Right atrium auricular region (tissue), 2 donors: Measurements from ENCODE around the gene ANKS1B. TPM values are rescaled to one million over a fixed set of nuclear protein-coding genes. Genes with fewer than 3 reads are reported as not detected.
A peak's percentile ranks its signal among the peaks of the same experiment; 100 is the strongest.

Source experiments
- DNase-seq: peaks from one replicate; pipeline ENCODE4 v3.0.0-alpha.2; 2019; ENCODE audit warnings: low spot score
- H3K27ac ChIP-seq, 2 donors: fragments of 200-600 bp; sonication (generic); 1 replicate in 1 of 2; 2 replicates in 1 of 2; pipeline ENCODE4 v1.5.1; 2016 to 2019
- H3K27me3 ChIP-seq, 2 donors: fragments of 200-600 bp; sonication (generic); one replicate each; pipeline versions ENCODE4 v1.5.1 to v1.6.0; 2017 to 2019
- H3K36me3 ChIP-seq: fragments of 200-600 bp; sonication (generic); one replicate; pipeline ENCODE4 v1.5.1; 2016
- H3K4me1 ChIP-seq, 2 donors: fragments of 200-600 bp; sonication (generic); one replicate each; pipeline versions ENCODE4 v1.5.1 to v1.6.0; 2017 to 2019
- H3K4me3 ChIP-seq, 2 donors: fragments of 200-600 bp; sonication (generic); 1 replicate in 1 of 2; 2 replicates in 1 of 2; pipeline ENCODE4 v1.5.1; 2017 to 2019; ENCODE audit warnings: mild to moderate bottlenecking in 1 of 2, moderate library complexity in 1 of 2
- H3K9me3 ChIP-seq, 2 donors: fragments of 200-600 bp; sonication (generic); one replicate each; pipeline ENCODE4 v1.5.1; 2019
- CTCF ChIP-seq, 2 donors: fragments of 200-600 bp; sonication (generic); IDR thresholded peaks; one replicate each; pipeline ENCODE4 v1.5.1; 2019; ENCODE audit warnings: antibody characterized with exemption in 2 of 2
- total RNA-seq, 2 donors: library from RNA; depleted of rRNA; stranded (reverse); fragments of >200 nt; gene quantifications; one replicate each; pipeline ENCODE4 v1.1.0, GENCODE V29; 2016

The ANKS1B gene
- total RNA-seq, 2 donors from 2014 or later, result 2.4 to 3.1 TPM

GRCh38 chr12:99002731-99003130, 982.0 kb downstream of the ANKS1B start:
- Histone ChIP-seq H3K27me3 (no peaks in the 10 kb centered on the region), H3K4me1 (no peaks in the 10 kb centered on the region), H3K36me3 (no peaks in the 10 kb centered on the region), H3K9me3 (no peaks in the 10 kb centered on the region), H3K4me3 (no peak overlapping the region), H3K27ac (no peak overlapping the region)
- no peak for TF ChIP-seq CTCF (IDR thresholded peaks at IDR 0.05)
- DNase-seq, result no peak

- no peak for DNase-seq
- H3K36me3 ChIP-seq, result no peaks in the 10 kb centered on the region
- no peaks in the 10 kb centered on the region for H3K27me3 ChIP-seq
- H3K4me3 ChIP-seq, result no peak overlapping the region
- no peak for TF ChIP-seq CTCF (IDR thresholded peaks at IDR 0.05)
- no peaks in the 10 kb centered on the region for H3K4me1 ChIP-seq
- no peaks in the 10 kb centered on the region for H3K9me3 ChIP-seq
- H3K27ac ChIP-seq, result no peak overlapping the region
Observed at GRCh38 chr12:99002156-99002555, 982.6 kb downstream of the ANKS1B start.

GRCh38 chr12:98999559-98999958, 985.2 kb downstream of the ANKS1B start:
- H3K27me3 ChIP-seq, result no peaks in the 10 kb centered on the region
- H3K36me3 ChIP-seq, result no peaks in the 10 kb centered on the region
- H3K9me3 ChIP-seq, result no peaks in the 10 kb centered on the region
- no peak for DNase-seq
- H3K27ac ChIP-seq, result no peak overlapping the region
- TF ChIP-seq CTCF (IDR thresholded peaks at IDR 0.05), result no peak
- no peaks in the 10 kb centered on the region for H3K4me1 ChIP-seq
- H3K4me3 ChIP-seq, result no peak overlapping the region

GRCh38 chr12:98998697-98999299, 985.9 kb downstream of the ANKS1B start:
- Histone ChIP-seq H3K27me3 (no peaks in the 10 kb centered on the region), H3K36me3 (no peaks in the 10 kb centered on the region), H3K27ac (no peak overlapping the region), H3K9me3 (no peaks in the 10 kb centered on the region), H3K4me3 (no peak overlapping the region), H3K4me1 (no peaks in the 10 kb centered on the region)
- peak; percentile 36 to 80 for TF ChIP-seq CTCF (IDR thresholded peaks at IDR 0.05)
- no peak for DNase-seq

GRCh38 chr12:98997899-98998298, 986.8 kb downstream of the ANKS1B start:
- Histone ChIP-seq H3K4me1 (no peaks in the 10 kb centered on the region), H3K9me3 (no peaks in the 10 kb centered on the region)

More at GRCh38 chr12:98997899-98998298, 986.8 kb downstream of the ANKS1B start:
- Histone ChIP-seq H3K27me3 (no peaks in the 10 kb centered on the region), H3K27ac (no peak overlapping the region), H3K4me3 (no peak overlapping the region), H3K36me3 (no peaks in the 10 kb centered on the region)
- no peak for DNase-seq
- no peak for TF ChIP-seq CTCF (IDR thresholded peaks at IDR 0.05)
